ENCODE measurements around the gene SH3GL3.

DNA sequence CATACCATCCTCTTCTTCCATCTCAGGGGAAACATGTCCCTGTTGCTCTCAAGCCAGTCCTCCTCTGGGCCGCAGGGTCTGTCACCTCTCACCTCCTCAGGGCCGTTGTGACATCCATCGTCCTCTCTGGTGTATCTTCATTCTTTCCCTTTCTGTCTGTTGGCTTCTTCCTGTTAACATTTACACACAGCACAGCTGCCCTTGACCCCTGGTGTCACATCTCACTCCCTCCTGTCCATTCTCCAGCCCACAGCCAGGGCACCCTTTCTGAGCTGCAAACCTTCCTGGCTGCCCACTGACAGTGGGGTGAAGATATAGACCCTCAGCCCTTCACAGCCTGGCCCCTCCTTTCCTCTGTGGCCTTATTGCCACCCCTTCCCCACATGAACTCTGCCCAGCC lies 127.2 kb downstream of the SH3GL3 start:
- TF ChIP-seq NR3C1 (IDR thresholded peaks at IDR 0.05) (no peak), MYC (IDR thresholded peaks at IDR 0.05; ENCODE audit: borderline replicate concordance, low read length) (no peak), ESRRA (IDR thresholded peaks at IDR 0.05; ENCODE audit: borderline replicate concordance, low read length) (no peak)
- TF ChIP-seq, protein P1, sequence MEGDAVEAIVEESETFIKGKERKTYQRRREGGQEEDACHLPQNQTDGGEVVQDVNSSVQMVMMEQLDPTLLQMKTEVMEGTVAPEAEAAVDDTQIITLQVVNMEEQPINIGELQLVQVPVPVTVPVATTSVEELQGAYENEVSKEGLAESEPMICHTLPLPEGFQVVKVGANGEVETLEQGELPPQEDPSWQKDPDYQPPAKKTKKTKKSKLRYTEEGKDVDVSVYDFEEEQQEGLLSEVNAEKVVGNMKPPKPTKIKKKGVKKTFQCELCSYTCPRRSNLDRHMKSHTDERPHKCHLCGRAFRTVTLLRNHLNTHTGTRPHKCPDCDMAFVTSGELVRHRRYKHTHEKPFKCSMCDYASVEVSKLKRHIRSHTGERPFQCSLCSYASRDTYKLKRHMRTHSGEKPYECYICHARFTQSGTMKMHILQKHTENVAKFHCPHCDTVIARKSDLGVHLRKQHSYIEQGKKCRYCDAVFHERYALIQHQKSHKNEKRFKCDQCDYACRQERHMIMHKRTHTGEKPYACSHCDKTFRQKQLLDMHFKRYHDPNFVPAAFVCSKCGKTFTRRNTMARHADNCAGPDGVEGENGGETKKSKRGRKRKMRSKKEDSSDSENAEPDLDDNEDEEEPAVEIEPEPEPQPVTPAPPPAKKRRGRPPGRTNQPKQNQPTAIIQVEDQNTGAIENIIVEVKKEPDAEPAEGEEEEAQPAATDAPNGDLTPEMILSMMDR (IDR thresholded peaks at IDR 0.05): no peak
